ENCODE results near the gene CROCC2.

Gene CROCC2

DNA sequence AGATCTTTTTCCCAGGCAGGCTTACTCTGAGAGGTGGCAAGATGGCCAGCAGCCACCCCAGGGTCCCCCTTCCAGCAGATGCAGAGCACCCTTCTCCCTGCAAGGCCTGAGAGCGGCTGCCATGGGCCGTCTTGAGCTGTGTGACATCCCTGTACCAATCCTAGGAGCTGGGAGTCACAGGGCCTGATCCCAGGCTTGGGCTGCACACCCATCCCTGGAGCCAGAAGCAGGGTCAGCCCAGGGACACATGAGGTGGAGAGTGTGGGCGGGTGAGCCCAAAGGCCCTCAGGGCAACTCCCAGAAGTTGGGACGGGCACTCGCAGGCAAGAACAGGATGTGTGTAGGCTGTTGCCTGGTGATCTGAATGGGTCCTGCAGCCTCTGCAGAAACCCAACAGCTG lies 40.5 kb downstream of the CROCC2 start:
- DNase-seq: peak; percentile 39

- DNase-seq: peak; percentile 43
Observed at GRCh38 chr2:240947176-240947575, 41.0 kb downstream of the CROCC2 start.

DNA sequence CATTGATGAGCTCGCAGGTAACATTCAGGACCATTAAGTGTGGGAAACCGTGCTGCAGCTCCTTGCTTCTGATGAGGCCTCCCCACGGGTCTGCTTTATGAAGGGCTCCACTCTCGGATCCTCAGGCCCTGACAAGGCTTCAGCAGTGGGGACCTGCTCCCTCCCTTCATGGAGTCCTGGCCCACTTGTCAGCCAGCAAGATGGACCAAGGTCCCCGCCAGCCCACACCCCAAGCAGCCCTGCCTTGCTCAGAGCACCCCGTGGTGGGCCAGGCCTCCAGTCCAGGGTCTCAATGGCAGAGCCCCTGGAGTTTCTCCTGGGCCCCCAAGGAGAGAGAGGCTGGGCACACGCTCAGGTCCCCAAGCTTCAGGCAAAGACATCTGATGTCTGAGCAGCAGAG lies 41.5 kb downstream of the CROCC2 start:
- no peak for DNase-seq

GRCh38 chr2:240948086-240948485 lies 42.0 kb downstream of the CROCC2 start:
- no peak for DNase-seq

GRCh38 chr2:240948905-240949790 lies 43.0 kb downstream of the CROCC2 start:
- peak; percentile 45 for DNase-seq

DNA sequence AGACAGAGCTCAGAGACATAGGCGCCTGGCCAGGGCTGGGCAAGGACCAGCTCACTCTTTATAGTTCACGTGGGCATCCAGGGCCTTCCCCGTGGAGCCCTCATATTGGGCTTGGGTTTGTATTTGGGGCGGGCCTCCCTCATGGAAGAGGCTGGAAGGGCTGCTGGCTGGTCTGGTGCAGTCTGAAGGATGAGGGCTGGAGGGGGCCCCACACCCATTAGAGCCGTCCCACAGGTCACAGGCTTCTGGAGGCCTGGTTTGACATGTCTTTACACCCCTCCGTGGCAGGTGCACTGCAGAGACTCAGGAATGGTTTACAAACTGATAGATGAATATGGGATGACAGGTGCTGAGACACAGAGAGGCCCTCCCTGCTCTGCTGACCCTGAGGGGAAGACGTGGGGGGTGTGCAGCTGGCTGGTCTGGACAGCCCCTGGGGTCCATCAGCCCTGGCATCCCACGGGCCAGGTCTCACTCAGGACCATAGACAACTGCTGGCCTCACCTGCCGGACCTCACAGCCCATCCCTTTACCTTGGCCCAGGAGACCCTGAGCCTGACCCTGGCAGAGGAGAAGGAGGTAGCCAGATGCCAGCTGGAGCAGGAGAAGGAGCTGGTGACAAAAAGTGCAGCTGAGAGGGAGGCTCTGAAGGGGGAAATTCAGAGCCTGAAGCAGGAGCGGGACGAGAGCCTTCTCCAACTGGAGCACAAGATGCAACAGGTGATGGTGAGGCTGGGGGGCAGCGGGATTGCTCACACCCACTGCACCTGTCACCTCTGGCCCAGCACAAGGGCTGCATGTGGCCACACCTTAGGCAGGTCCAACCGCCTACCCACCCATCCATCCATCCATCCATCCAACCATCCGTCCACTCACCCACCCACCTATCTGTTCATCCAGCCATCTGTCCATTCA lies 43.9 kb downstream of the CROCC2 start:
- no peak for DNase-seq

DNA sequence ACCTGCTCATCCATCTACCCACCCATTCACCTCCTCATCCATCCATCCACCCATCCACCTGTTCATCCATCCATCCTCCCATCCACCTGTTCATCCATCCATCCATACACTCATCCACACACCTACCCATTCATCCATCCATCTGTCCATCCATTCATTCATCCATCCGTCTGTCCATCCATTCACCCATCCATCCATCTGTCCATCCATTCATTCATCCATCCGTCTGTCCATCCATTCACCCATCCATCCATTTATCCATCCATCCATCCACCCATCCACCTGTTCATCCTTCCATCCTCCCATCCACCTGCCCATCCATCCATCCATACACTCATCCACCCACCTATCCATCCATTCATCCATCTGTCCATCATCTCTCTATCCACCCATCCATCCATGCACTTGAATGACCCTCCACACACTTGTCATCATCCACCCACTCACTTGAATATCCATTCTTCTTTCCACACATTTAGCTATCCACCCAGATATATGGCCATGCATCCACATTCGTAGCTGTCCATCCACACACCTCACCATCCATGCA lies 45.0 kb downstream of the CROCC2 start:
- DNase-seq: no peak

GRCh38 chr2:240952496-240953246 lies 46.5 kb downstream of the CROCC2 start:
- peak; percentile 21 for DNase-seq

- DNase-seq: peak; percentile 29
Observed at GRCh38 chr2:240953426-240954410, 47.6 kb downstream of the CROCC2 start.

DNA sequence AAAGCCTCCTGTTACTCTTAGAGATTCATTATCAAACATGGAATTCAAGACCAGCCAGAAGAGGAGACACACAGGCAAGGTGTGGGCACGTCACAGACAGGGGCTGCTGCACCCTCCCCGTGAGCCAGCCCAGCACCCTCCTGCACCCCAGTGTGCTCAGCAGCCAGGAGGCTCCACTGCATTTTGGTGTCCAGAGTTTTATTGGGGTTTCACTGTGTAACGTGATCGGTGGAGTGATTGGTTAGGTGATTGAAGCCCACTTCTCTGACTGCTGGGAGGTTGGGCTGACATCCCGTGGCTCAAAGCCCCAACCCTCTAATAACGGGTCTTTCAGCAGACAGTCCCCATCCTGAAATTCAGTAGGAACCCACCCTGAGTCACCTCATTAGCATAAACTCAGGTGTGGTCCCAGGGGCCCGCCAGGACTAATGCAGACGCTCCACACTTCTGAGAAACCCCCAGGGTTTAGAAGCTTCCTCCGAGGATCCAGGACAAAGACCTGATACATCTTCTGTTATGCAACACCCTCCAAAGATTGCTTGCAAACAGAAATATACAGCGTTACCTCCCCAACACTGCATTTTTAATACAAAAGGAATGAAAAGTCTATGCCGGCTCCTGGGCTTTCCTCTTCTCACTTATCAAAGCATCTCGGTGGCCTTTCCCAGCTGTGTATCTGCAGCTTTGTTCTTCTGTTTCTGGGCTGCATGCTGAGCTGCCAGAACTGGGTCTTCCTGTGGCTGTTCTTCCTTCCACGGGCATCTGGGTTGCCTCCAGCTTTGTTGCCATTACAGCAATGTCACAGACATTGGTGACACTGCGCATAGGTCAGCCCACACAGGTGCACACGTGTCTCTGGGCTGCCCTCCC lies 48.5 kb downstream of the CROCC2 start:
- DNase-seq: peak; percentile 51

- DNase-seq: peak; percentile 37
Observed at GRCh38 chr2:240955306-240956170, 49.4 kb downstream of the CROCC2 start.

DNA sequence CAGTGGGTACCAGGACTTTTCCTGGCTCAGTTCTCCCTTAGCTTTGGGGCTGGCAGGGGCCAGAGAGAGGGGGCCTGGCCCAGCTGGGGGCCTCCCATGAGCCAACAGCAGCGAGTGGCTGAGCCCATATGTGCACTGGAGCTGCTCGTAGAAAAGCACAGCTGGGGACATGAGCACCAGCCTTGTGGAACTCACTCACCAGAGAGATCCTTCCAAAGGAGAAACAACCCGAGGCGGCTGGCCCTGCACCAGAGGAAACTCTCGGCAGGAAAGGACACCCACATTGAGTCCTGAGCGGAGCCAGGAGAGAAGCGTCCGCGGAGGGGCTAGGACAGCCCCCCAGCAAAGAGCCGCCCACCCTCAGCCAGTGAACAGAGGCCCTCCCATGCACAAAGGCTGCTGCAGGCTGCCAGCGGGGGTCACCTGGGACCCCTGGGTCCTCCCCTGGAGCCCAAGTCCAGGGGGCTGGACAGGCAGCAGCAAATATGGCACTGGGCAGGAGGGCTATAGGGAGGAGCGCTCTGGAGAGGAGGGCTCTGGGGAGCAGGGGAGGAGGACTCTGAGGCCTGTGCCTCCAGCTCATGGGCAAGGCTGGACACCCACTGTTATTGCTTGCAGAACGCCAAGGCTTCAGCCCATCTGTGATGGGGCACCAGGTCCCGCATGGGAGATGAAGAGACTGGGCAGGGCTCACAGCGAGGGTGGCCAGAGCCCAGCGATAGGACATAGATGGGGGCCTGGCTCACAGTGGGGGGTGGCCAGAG lies 50.2 kb downstream of the CROCC2 start:
- peak; percentile 41 for DNase-seq

- DNase-seq: peak; percentile 46
Observed at GRCh38 chr2:240956935-240957655, 51.0 kb downstream of the CROCC2 start.

GRCh38 chr2:240957656-240958365 lies 51.7 kb downstream of the CROCC2 start:
- DNase-seq: peak; percentile 36

DNA sequence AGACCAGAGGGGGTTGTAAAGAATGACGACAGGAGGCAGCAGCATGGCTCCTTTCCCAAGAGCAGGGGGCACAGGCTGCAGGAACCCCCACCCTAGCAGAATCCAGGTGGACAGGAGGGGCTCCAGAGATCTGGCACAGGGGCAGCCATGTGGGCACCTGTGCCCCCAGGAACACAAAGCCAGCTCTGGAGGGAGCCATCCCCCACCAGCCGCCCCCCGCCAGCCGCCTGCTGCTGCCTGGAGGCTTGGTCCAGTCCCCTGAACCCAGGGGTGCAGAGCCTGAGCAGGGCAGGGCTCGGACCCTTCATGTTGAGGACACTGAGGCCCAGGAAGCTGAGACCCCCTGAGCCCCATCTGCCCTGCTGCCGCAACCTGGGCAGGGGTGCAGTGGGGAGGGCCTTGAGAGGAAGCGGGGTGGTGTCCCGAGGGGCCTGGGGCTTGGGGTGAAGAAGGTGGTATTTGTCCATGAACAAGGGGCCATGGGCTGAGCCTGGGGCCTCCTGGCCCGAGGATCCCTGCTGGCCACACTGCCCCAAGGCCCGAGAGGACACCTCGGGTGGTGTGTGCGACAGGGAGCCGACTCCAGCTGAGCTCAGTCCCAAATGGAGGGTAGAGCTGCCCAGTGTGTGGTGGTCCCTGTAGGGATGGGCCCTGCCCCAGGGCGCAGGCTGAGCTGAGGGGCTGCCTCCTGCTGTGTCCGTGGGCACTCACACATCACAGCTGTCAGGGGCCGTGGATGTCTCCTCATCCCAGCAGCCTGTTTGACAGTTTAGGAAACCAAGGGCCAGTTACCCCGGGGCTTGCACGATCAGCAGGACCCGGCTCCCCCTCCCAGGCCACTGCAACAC lies 52.5 kb downstream of the CROCC2 start:
- peak; percentile 41 for DNase-seq

Data from islet precursor cell (in vitro differentiated cells).